Suprapubic skin (tissue), 4 donors: Measurements from ENCODE around the gene CEP76. TPM values are rescaled to one million over a fixed set of nuclear protein-coding genes. Genes with fewer than 3 reads are reported as not detected.

Source experiments
- DNase-seq, 2 donors: peaks; one replicate each; pipeline ENCODE4 v3.0.0-alpha.2; 2019; ENCODE audit warnings: low spot score in 2 of 2
- H3K27ac ChIP-seq: fragments of 200-600 bp; sonication (generic); one replicate; pipeline ENCODE4 v1.5.1; 2019
- H3K27me3 ChIP-seq: fragments of 200-600 bp; sonication (generic); one replicate; pipeline ENCODE4 v1.5.1; 2019
- H3K36me3 ChIP-seq: fragments of 200-600 bp; sonication (generic); one replicate; pipeline ENCODE4 v1.5.1; 2019
- H3K4me1 ChIP-seq: fragments of 200-600 bp; sonication (generic); one replicate; pipeline ENCODE4 v1.5.1; 2019
- H3K4me3 ChIP-seq: fragments of 200-600 bp; sonication (generic); one replicate; pipeline ENCODE4 v1.5.1; 2019; ENCODE audit warnings: mild to moderate bottlenecking
- H3K9me3 ChIP-seq: fragments of 200-600 bp; sonication (generic); one replicate; pipeline ENCODE4 v1.5.1; 2019
- EP300 ChIP-seq: sonication (generic); formaldehyde crosslinking; IDR thresholded peaks from one replicate; pipeline ENCODE4 v1.6.1; 2017; ENCODE audit warnings: antibody characterized with exemption
- POLR2A ChIP-seq, 2 donors: fragments of 450-650 bp; IDR thresholded peaks; one replicate each; pipeline ENCODE4 v1.6.1; 2017; ENCODE audit warnings: antibody characterized with exemption in 2 of 2, mild to moderate bottlenecking in 2 of 2, moderate library complexity in 2 of 2
- POLR2AphosphoS5 ChIP-seq, 3 donors: sonication (generic); formaldehyde crosslinking; IDR thresholded peaks; one replicate each; pipeline ENCODE4 v1.6.1; 2017; ENCODE audit warnings: antibody characterized with exemption in 3 of 3
- WGBS: methylation state at CpG from one replicate; pipeline ENCODE4 v1.1.5; 2018; 5-methylcytosine and 5-hydroxymethylcytosine counted together
- total RNA-seq, 4 donors: library from RNA; depleted of rRNA; stranded (reverse); fragments of >200 nt; gene quantifications; one replicate each; pipeline ENCODE4 v1.1.0, GENCODE V29; 2016
- TF ChIP-seq, protein P1 (sequence below), 2 donors: fragments of 200-600 bp in 1 of 2; fragments of 450-650 bp in 1 of 2; sonication (generic) in 1 of 2; IDR thresholded peaks; one replicate each; pipeline ENCODE4 v1.5.1; 2016 to 2019; ENCODE audit warnings: antibody characterized with exemption in 2 of 2, mild to moderate bottlenecking in 1 of 2, moderate library complexity in 1 of 2

CEP76 gene
- total RNA-seq, 4 donors from 2014 or later = 6.5 to 14.8 (median 11.3) TPM

DNA sequence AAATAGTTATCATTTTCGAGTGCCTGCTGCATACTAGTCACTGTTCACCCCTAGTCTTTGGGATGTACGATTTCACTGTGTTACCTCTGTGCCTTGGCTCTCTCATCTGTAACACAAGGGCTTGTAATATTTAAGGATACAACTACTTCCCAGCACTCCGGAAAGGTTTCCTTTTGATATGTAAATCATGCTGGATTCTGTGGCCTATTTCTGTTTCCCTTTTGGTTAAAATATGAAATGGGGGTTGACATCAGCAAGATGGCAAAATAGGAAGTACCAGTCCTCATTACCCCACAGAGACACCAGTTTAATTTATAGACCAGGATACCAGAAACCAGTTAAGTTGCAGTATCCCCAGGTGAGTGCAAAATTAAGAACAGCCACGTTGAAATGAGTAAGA is 23.8 kb upstream of the CEP76 start:
- Histone ChIP-seq H3K4me3 (no peak overlapping the region), H3K27ac (no peak overlapping the region), H3K9me3 (no peaks in the 10 kb centered on the region), H3K27me3 (no peaks in the 10 kb centered on the region), H3K36me3 (peaks cover 48% of the 10 kb centered on the region), H3K4me1 (no peaks in the 10 kb centered on the region)
- TF ChIP-seq, protein P1, sequence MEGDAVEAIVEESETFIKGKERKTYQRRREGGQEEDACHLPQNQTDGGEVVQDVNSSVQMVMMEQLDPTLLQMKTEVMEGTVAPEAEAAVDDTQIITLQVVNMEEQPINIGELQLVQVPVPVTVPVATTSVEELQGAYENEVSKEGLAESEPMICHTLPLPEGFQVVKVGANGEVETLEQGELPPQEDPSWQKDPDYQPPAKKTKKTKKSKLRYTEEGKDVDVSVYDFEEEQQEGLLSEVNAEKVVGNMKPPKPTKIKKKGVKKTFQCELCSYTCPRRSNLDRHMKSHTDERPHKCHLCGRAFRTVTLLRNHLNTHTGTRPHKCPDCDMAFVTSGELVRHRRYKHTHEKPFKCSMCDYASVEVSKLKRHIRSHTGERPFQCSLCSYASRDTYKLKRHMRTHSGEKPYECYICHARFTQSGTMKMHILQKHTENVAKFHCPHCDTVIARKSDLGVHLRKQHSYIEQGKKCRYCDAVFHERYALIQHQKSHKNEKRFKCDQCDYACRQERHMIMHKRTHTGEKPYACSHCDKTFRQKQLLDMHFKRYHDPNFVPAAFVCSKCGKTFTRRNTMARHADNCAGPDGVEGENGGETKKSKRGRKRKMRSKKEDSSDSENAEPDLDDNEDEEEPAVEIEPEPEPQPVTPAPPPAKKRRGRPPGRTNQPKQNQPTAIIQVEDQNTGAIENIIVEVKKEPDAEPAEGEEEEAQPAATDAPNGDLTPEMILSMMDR (IDR thresholded peaks at IDR 0.05) = no peak
- TF ChIP-seq EP300 = no peak
- no peak for TF ChIP-seq POLR2AphosphoS5 (IDR thresholded peaks at IDR 0.05)
- TF ChIP-seq POLR2A (IDR thresholded peaks at IDR 0.05) = no peak
- DNase-seq = no peak
- 66% methylated on average over 4 of the region's 4 CpGs for WGBS

DNA sequence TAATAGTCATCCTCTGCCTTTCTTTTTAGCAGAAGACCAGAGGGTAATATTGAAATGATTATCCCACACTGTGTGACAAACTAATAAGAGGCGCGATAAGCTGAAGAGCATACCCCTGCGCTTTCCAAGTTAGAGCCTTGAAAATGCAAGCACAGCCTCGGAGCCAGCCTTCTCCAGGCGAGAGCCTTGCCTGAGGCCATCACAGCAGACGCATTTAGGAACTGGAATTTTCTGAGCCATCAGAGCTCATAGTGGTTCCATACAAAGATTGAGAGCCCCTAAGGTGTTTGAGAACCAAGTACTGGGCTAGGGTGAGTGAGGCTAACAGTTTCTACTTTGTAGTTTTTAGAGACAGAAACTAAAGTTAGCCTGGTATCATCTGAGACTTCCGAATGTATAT is 20.2 kb upstream of the CEP76 start:
- WGBS = 80% methylated on average over 7 of the region's 7 CpGs
- DNase-seq = no peak
- no peak overlapping the region for H3K27ac ChIP-seq
- H3K4me1 ChIP-seq = no peaks in the 10 kb centered on the region
- no peaks in the 10 kb centered on the region for H3K27me3 ChIP-seq
- H3K4me3 ChIP-seq = no peak overlapping the region
- no peaks in the 10 kb centered on the region for H3K9me3 ChIP-seq
- no peak for TF ChIP-seq EP300
- no peak for TF ChIP-seq POLR2AphosphoS5 (IDR thresholded peaks at IDR 0.05)
- peaks cover 81% of the 10 kb centered on the region for H3K36me3 ChIP-seq

DNA sequence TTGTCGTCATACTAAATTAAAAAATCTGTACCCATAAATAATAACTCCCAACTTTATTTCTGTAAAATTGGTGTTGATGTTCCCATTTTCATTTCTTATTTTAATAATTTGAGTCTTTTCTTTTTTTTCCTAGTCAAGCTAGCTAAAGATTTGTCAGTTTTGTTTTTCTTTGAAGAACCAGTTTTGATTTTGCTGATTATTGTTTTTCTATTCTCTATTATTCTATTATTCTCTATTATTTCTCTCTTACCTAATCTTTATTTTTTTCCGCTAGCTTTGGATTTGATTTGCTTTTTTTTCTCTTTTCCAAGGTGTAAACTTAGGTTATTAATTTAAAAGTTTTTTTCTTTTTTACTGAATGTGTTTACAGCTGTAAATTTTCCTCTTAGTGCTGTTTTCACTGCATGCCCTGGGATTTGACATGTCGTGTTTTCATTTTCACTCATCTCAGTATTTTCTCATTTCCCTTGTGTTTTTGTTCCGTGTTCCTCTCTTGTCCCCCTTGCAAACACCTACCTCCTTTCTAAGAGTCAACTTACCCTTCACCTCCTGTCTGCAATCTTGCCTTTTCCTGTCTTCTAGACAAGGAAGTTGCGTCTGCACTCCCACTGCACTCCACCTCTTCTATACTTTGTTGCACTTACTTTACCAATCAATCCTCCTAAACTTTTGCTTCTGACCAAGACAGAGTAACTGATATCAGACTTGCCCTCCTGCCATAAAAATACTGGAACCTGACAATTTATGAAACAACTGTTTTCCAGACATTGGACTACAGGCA is 19.2 kb upstream of the CEP76 start:
- H3K4me3 ChIP-seq = no peak overlapping the region
- TF ChIP-seq, protein P1 (IDR thresholded peaks at IDR 0.05) = no peak
- no peak for TF ChIP-seq POLR2A (IDR thresholded peaks at IDR 0.05)
- TF ChIP-seq EP300 = no peak
- TF ChIP-seq POLR2AphosphoS5 (IDR thresholded peaks at IDR 0.05) = no peak
- H3K4me1 ChIP-seq = no peaks in the 10 kb centered on the region
- DNase-seq = no peak
- 89% methylated on average over 5 of the region's 5 CpGs for WGBS
- H3K27ac ChIP-seq = no peak overlapping the region
- H3K9me3 ChIP-seq = no peaks in the 10 kb centered on the region
- no peaks in the 10 kb centered on the region for H3K27me3 ChIP-seq
- H3K36me3 ChIP-seq = peaks cover 91% of the 10 kb centered on the region

DNA sequence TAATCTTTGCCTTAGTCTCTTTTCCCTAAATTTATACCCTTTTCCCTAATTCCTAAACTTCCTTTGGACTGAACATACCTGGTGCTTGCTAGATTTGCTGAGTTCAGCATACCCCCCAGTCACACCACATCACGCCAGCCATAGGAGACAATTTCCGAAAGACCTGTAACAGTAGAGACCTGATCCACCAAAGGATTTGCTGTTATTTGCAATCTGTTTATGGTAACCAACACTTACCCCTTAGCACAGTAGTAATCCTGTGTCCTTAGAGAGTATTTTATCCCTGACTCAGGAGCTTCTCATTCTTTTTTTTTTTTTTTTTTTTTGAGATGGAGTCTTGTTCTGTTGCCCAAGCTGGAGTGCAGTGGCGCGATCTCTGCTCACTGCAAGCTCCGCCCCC is 8.9 kb upstream of the CEP76 start:
- H3K27me3 ChIP-seq = no peaks in the 10 kb centered on the region
- no peak overlapping the region for H3K27ac ChIP-seq
- no peaks in the 10 kb centered on the region for H3K4me1 ChIP-seq
- TF ChIP-seq EP300 (no peak), POLR2A (IDR thresholded peaks at IDR 0.05) (no peak), POLR2AphosphoS5 (IDR thresholded peaks at IDR 0.05) (no peak)
- TF ChIP-seq, protein P1 (IDR thresholded peaks at IDR 0.05) = no peak
- 91% methylated on average over 5 of the region's 5 CpGs for WGBS
- H3K4me3 ChIP-seq = no peak overlapping the region
- H3K36me3 ChIP-seq = peaks cover 72% of the 10 kb centered on the region
- H3K9me3 ChIP-seq = no peaks in the 10 kb centered on the region
- no peak for DNase-seq

DNA sequence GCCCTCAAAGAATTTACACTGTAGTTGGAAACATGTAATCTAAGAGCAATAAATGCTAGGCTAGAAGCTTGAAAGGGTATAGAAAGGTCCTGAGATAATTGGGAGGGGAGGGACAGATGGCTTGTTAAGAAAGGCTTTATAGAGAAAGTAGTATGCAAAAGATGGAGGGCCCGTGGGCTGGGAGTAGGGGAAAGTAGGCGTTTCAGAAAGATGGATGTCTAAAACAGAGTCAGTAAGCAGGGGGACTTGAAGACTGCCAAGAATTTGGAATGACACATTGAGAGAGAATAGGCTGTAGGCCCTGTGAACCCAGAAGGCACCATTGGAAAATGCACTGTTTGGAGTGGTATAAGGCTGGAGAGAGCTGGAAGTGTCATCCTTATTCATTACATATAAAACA is 1.1 kb upstream of the CEP76 start:
- Histone ChIP-seq H3K27ac (peak overlapping the region; percentile 98), H3K36me3 (peaks cover 14% of the 10 kb centered on the region), H3K9me3 (no peaks in the 10 kb centered on the region), H3K4me3 (peak overlapping the region; percentile 95), H3K4me1 (peaks cover 35% of the 10 kb centered on the region), H3K27me3 (no peaks in the 10 kb centered on the region)
- TF ChIP-seq EP300 (no peak), POLR2AphosphoS5 (IDR thresholded peaks at IDR 0.05) (no peak), POLR2A (IDR thresholded peaks at IDR 0.05) (no peak)
- TF ChIP-seq, protein P1 (IDR thresholded peaks at IDR 0.05) = no peak
- no peak for DNase-seq
- WGBS = 1% methylated on average over 2 of the region's 2 CpGs
